H9 (cell line): ENCODE results near the gene HNRNPR. TPM values are rescaled to one million over a fixed set of nuclear protein-coding genes. Genes with fewer than 3 reads are reported as not detected.

Experiments
- DNase-seq: peaks from one replicate; pipeline ENCODE4 v3.0.0-alpha.2; 2017
- H2AFZ ChIP-seq: one replicate; pipeline ENCODE4 v1.6.1; 2013; ENCODE audit warnings: mild to moderate bottlenecking, low read length, control low read depth, moderate library complexity
- H2AK5ac ChIP-seq: 2 replicates; pipeline ENCODE4 v1.6.1; 2013; ENCODE audit warnings: low read length, control low read depth, mixed read lengths; ENCODE audit not compliant: insufficient read length
- H2BK120ac ChIP-seq: one replicate; pipeline ENCODE4 v1.6.1; 2013; ENCODE audit warnings: low read depth, mild to moderate bottlenecking, low read length, control low read depth, inconsistent platforms; ENCODE audit not compliant: poor library complexity, severe bottlenecking
- H2BK12ac ChIP-seq: 2 replicates; pipeline ENCODE4 v1.6.1; 2013; ENCODE audit warnings: low read length, control low read depth, mixed read lengths, low read depth; ENCODE audit not compliant: insufficient read length
- H2BK15ac ChIP-seq: 2 replicates; pipeline ENCODE4 v1.6.1; 2013; ENCODE audit warnings: low read depth, low read length, control low read depth
- H2BK20ac ChIP-seq: one replicate; pipeline ENCODE4 v1.6.1; 2013; ENCODE audit warnings: low read depth, mild to moderate bottlenecking, low read length, control low read depth, inconsistent platforms; ENCODE audit not compliant: poor library complexity, severe bottlenecking
- H2BK5ac ChIP-seq: 2 replicates; pipeline ENCODE4 v1.6.1; 2013; ENCODE audit warnings: low read length, control low read depth, mixed read lengths; ENCODE audit not compliant: insufficient read length
- H3K14ac ChIP-seq: 2 replicates; pipeline ENCODE4 v1.6.1; 2013; ENCODE audit warnings: low read length, control low read depth; ENCODE audit not compliant: insufficient read depth
- H3K18ac ChIP-seq: 2 replicates; pipeline ENCODE4 v1.6.1; 2013; ENCODE audit warnings: low read depth, mild to moderate bottlenecking, mixed read lengths, low read length, control low read depth; ENCODE audit not compliant: insufficient read length
- H3K23ac ChIP-seq: 2 replicates; pipeline ENCODE4 v1.6.1; 2013; ENCODE audit warnings: low read length, control low read depth, mixed read lengths, low read depth; ENCODE audit not compliant: insufficient read length
- H3K23me2 ChIP-seq: 2 replicates; pipeline ENCODE4 v1.6.1; 2013; ENCODE audit warnings: low read depth, mild to moderate bottlenecking, mixed read lengths, low read length, control low read depth; ENCODE audit not compliant: insufficient read length, poor library complexity, severe bottlenecking
- H3K27ac ChIP-seq: 2 replicates; pipeline ENCODE4 v1.5.1; 2013; ENCODE audit warnings: low read length, control low read depth, mixed read lengths, low read depth; ENCODE audit not compliant: insufficient read length
- H3K27me3 ChIP-seq: 2 replicates; pipeline ENCODE4 v1.6.1; 2013; ENCODE audit warnings: low read length, control low read depth, inconsistent platforms; ENCODE audit not compliant: insufficient read depth
- H3K4ac ChIP-seq: 2 replicates; pipeline ENCODE4 v1.6.1; 2013; ENCODE audit warnings: low read depth, mild to moderate bottlenecking, control low read depth, inconsistent platforms, low read length, moderate library complexity
- H3K4me1 ChIP-seq: 2 replicates; pipeline ENCODE4 v1.6.1; 2013; ENCODE audit warnings: low read length, control low read depth, inconsistent platforms; ENCODE audit not compliant: insufficient read depth
- H3K4me2 ChIP-seq: 2 replicates; pipeline ENCODE4 v1.6.1; 2013; ENCODE audit warnings: low read length, control low read depth, mixed read lengths; ENCODE audit not compliant: insufficient read length, insufficient read depth
- H3K56ac ChIP-seq: 2 replicates; pipeline ENCODE4 v1.6.1; 2013; ENCODE audit warnings: low read depth, mild to moderate bottlenecking, mixed read lengths, low read length, control low read depth; ENCODE audit not compliant: insufficient read length
- H3K79me1 ChIP-seq: 2 replicates; pipeline ENCODE4 v1.6.1; 2013; ENCODE audit warnings: low read depth, mild to moderate bottlenecking, moderate library complexity, low read length, control low read depth, inconsistent platforms; ENCODE audit not compliant: insufficient read depth, poor library complexity, severe bottlenecking
- H3K79me2 ChIP-seq: 2 replicates; pipeline ENCODE4 v1.6.1; 2013; ENCODE audit warnings: low read length, control low read depth, inconsistent platforms; ENCODE audit not compliant: insufficient read depth
- H3K9ac ChIP-seq: 2 replicates; pipeline ENCODE4 v1.6.1; 2013; ENCODE audit warnings: low read length, control low read depth, mixed read lengths; ENCODE audit not compliant: insufficient read length; ENCODE audit errors: extremely low read depth
- H3K9me3 ChIP-seq: one replicate; pipeline ENCODE4 v1.6.1; 2013; ENCODE audit warnings: low read depth, low read length, inconsistent platforms; ENCODE audit not compliant: control insufficient read depth
- H3T11ph ChIP-seq: one replicate; pipeline ENCODE4 v1.6.1; 2013; ENCODE audit warnings: mild to moderate bottlenecking, low read length, control low read depth, inconsistent platforms
- H4K20me1 ChIP-seq: one replicate; pipeline ENCODE4 v1.6.1; 2013; ENCODE audit not compliant: control insufficient read depth, insufficient read length, insufficient read depth
- H4K5ac ChIP-seq: 2 replicates; pipeline ENCODE4 v1.6.1; 2013; ENCODE audit warnings: low read depth, mild to moderate bottlenecking, mixed read lengths, low read length, control low read depth; ENCODE audit not compliant: insufficient read length
- H4K8ac ChIP-seq: replicated peaks from 2 replicates; pipeline ENCODE4 v1.6.1; 2013; ENCODE audit warnings: low read length, control low read depth, mixed read lengths, low read depth; ENCODE audit not compliant: insufficient read length
- H4K91ac ChIP-seq: 2 replicates; pipeline ENCODE4 v1.6.1; 2013; ENCODE audit warnings: low read depth, mild to moderate bottlenecking, moderate library complexity, mixed read lengths, low read length, control low read depth; ENCODE audit not compliant: insufficient read length
- H3K27ac Mint-ChIP-seq, 3 experiments: 2 replicates in 2 of 3; 3 replicates in 1 of 3; pipeline ENCODE4 v1.8.0; 2020 to 2021; ENCODE audit warnings: mixed read lengths in 3 of 3, mild to moderate bottlenecking in 1 of 3, moderate library complexity in 1 of 3
- H3K27me3 Mint-ChIP-seq: 2 replicates; pipeline ENCODE4 v1.8.0; 2021; ENCODE audit warnings: low read depth, mild to moderate bottlenecking, moderate library complexity, mixed read lengths
- H3K36me3 Mint-ChIP-seq, 3 experiments: 2 replicates in 2 of 3; 3 replicates in 1 of 3; pipeline ENCODE4 v1.8.0; 2020 to 2021; ENCODE audit warnings: low read depth in 3 of 3, mixed read lengths in 3 of 3; ENCODE audit not compliant: insufficient read depth in 1 of 3
- H3K4me1 Mint-ChIP-seq, 2 experiments: 2 replicates each; pipeline ENCODE4 v1.8.0; 2020; ENCODE audit warnings: mixed read lengths in 2 of 2
- H3K4me3 Mint-ChIP-seq, 2 experiments: 2 replicates in 1 of 2; 3 replicates in 1 of 2; pipeline ENCODE4 v1.8.0; 2020 to 2021; ENCODE audit warnings: mild to moderate bottlenecking in 2 of 2, mixed read lengths in 2 of 2, moderate library complexity in 1 of 2
- H3K9me3 Mint-ChIP-seq, 2 experiments: 2 replicates in 1 of 2; 3 replicates in 1 of 2; pipeline ENCODE4 v1.8.0; 2020; ENCODE audit warnings: mild to moderate bottlenecking in 2 of 2, mixed read lengths in 2 of 2, moderate library complexity in 1 of 2
- WGBS: extraction: QIAGEN DNeasy Blood & Tissue Kit; methylation state at CpG from one replicate; pipeline ENCODE4 v1.1.7; 2013; ENCODE audit warnings: missing lambda C conversion rate, low lambda C conversion rate, mixed read lengths; ENCODE audit not compliant: insufficient read length; ENCODE audit errors: extremely low coverage; 5-methylcytosine and 5-hydroxymethylcytosine counted together
- total RNA-seq: library from RNA; stranded (reverse); gene quantifications from 2 replicates; pipeline ENCODE4 v1.2.1, GENCODE V29; 2021
- TF ChIP-seq, protein P1 (sequence below): fragments of 200-600 bp; sonication (generic); conservative IDR thresholded peaks from 3 replicates; pipeline ENCODE4 v1.8.0; 2021; ENCODE audit warnings: antibody characterized with exemption, mild to moderate bottlenecking

The HNRNPR gene
- total RNA-seq, 1 experiment from 2014 or later = 196 TPM

DNA sequence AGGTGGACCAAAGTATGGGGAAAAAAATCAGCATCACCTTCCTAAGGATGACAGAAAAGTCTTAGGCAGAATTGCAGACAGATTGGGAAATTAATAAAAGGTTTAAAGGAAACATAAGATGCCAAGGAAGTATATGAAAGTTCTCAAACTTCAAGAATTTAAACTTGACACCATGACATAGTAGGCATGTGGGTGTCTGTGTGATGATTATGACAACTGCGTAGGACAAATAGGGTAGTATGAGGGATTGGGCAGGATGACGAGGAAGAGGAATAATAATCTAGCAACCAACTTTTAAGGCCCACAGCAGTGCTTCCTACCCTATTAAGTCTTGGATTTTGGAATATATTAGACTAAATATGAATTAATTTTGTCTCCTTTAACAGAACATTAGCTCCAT, 52.4 kb downstream of the HNRNPR start:
- H3K27ac Mint-ChIP-seq = no peak overlapping the region
- H2AK5ac ChIP-seq = no peak overlapping the region
- peaks cover 2 to 8% (median 5%) of the 10 kb centered on the region in 3 experiments; a peak in 5 of 7 replicates for H3K36me3 Mint-ChIP-seq
- no peak overlapping the region for H2BK120ac ChIP-seq
- H3K79me1 ChIP-seq = no peaks in the 10 kb centered on the region
- no peaks in the 10 kb centered on the region for H3K4me1 ChIP-seq
- H3K9ac ChIP-seq = no peak overlapping the region
- no peak overlapping the region for H4K91ac ChIP-seq
- no peaks in the 10 kb centered on the region for H3K23me2 ChIP-seq
- no peaks in the 10 kb centered on the region for H3K27me3 Mint-ChIP-seq
- H3T11ph ChIP-seq = no peak overlapping the region
- H2BK5ac ChIP-seq = no peak overlapping the region
- H3K4ac ChIP-seq = no peak overlapping the region
- H3K79me2 ChIP-seq = no peaks in the 10 kb centered on the region
- H3K9me3 Mint-ChIP-seq = no peaks in the 10 kb centered on the region
- H2BK20ac ChIP-seq = no peak overlapping the region
- no CpG with 5 or more reads among the region's 2 CpGs for whole genome bisulfite sequencing
- no peak overlapping the region for H3K4me3 Mint-ChIP-seq
- H3K56ac ChIP-seq = no peak overlapping the region
- H3K9me3 ChIP-seq = no peaks in the 10 kb centered on the region
- no peak overlapping the region for H3K27ac ChIP-seq
- H3K4me2 ChIP-seq = no peak overlapping the region
- no peaks in the 10 kb centered on the region for H4K20me1 ChIP-seq
- H3K14ac ChIP-seq = no peak overlapping the region
- no peak for DNase-seq
- no peak overlapping the region for H2BK12ac ChIP-seq
- no peak overlapping the region for H2BK15ac ChIP-seq
- no peak overlapping the region for H3K18ac ChIP-seq
- H3K27me3 ChIP-seq = no peaks in the 10 kb centered on the region
- H2AFZ ChIP-seq = no peak overlapping the region
- no peaks in the 10 kb centered on the region for H3K4me1 Mint-ChIP-seq
- TF ChIP-seq, protein P1, sequence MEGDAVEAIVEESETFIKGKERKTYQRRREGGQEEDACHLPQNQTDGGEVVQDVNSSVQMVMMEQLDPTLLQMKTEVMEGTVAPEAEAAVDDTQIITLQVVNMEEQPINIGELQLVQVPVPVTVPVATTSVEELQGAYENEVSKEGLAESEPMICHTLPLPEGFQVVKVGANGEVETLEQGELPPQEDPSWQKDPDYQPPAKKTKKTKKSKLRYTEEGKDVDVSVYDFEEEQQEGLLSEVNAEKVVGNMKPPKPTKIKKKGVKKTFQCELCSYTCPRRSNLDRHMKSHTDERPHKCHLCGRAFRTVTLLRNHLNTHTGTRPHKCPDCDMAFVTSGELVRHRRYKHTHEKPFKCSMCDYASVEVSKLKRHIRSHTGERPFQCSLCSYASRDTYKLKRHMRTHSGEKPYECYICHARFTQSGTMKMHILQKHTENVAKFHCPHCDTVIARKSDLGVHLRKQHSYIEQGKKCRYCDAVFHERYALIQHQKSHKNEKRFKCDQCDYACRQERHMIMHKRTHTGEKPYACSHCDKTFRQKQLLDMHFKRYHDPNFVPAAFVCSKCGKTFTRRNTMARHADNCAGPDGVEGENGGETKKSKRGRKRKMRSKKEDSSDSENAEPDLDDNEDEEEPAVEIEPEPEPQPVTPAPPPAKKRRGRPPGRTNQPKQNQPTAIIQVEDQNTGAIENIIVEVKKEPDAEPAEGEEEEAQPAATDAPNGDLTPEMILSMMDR = no peak
- no peak overlapping the region for H3K23ac ChIP-seq
- H4K8ac ChIP-seq = no peak overlapping the region
- H4K5ac ChIP-seq = no peak overlapping the region
